Testis (tissue), 3 donors: ENCODE results near the gene TAF1D. TPM values are rescaled to one million over a fixed set of nuclear protein-coding genes. Genes with fewer than 3 reads are reported as not detected.

Experiments used
- DNase-seq: peaks from one replicate; pipeline ENCODE4 v3.0.0-alpha.2; 2019
- H3K27ac ChIP-seq, 2 donors: fragments of 200-600 bp; sonication (generic); one replicate each; pipeline ENCODE4 v1.5.1; 2019
- H3K27me3 ChIP-seq: fragments of 200-600 bp; sonication (generic); one replicate; pipeline ENCODE4 v1.5.1; 2019
- H3K36me3 ChIP-seq: fragments of 200-600 bp; sonication (generic); one replicate; pipeline ENCODE4 v1.5.1; 2017; ENCODE audit warnings: low read depth; ENCODE audit errors: missing control alignments
- H3K4me1 ChIP-seq: fragments of 200-600 bp; sonication (generic); one replicate; pipeline ENCODE4 v1.5.1; 2019
- H3K4me3 ChIP-seq, 2 donors: fragments of 200-600 bp; sonication (generic); one replicate each; pipeline ENCODE4 v1.5.1; 2017 to 2019
- H3K9me3 ChIP-seq: fragments of 200-600 bp; sonication (generic); one replicate; pipeline ENCODE4 v1.5.1; 2017
- CTCF ChIP-seq, 3 experiments: fragments of 450-650 bp in 2 of 3; fragments of 200-600 bp in 1 of 3; sonication (generic) in 1 of 3; IDR thresholded peaks; one replicate each; pipeline ENCODE4 v1.5.1; 2016 to 2019; ENCODE audit warnings: antibody characterized with exemption in 3 of 3, mild to moderate bottlenecking in 2 of 3, moderate library complexity in 1 of 3
- POLR2A ChIP-seq: fragments of 450-650 bp; IDR thresholded peaks from one replicate; pipeline ENCODE4 v1.6.1; 2017; ENCODE audit warnings: antibody characterized with exemption, mild to moderate bottlenecking, moderate library complexity
- WGBS, 2 donors: methylation state at CpG; one replicate each; pipeline ENCODE4 v1.1.5; 2018; 5-methylcytosine and 5-hydroxymethylcytosine counted together
- intact Hi-C: fragments of 100-400 bp; cut with DNase I; formaldehyde crosslinking; loops from one replicate; pipeline ENCODE4 v1.15.1; 2023; ENCODE audit warnings: low total_unique reads
- polyA plus RNA-seq: library from polyadenylated mRNA; stranded (reverse); fragments of 350-450 nt; fragmentation: Illumina TruSeq; extraction: RNeasy Lipid Tissue Mini Kit (QIAGEN cat#74804); gene quantifications from one replicate; pipeline ENCODE4 v1.2.3, GENCODE V29; 2014; ENCODE audit warnings: low read depth, low replicate concordance; ENCODE audit not compliant: insufficient read depth
- total RNA-seq, 2 donors: library from RNA; depleted of rRNA; stranded (reverse); fragments of >200 nt; gene quantifications; one replicate each; pipeline ENCODE4 v1.2.3, GENCODE V29; 2016

Gene TAF1D
- total and polyA plus RNA-seq, 3 donors from 2014 or later = 24.0 to 88.5 (median 70.3) TPM

GRCh38 chr11:93737904-93738612, 3.2 kb downstream of the TAF1D start:
- Histone ChIP-seq H3K27ac (no peak overlapping the region), H3K9me3 (no peaks in the 10 kb centered on the region), H3K36me3 (no peaks in the 10 kb centered on the region), H3K4me1 (peaks cover 13% of the 10 kb centered on the region), H3K27me3 (no peaks in the 10 kb centered on the region), H3K4me3 (no peak overlapping the region)
- WGBS, 2 donors = 70 to 72% methylated on average over 6 of the region's 6 CpGs
- no peak for DNase-seq
- intact Hi-C loops = no loop called here
- TF ChIP-seq CTCF (IDR thresholded peaks at IDR 0.05) = no peak
- no peak for TF ChIP-seq POLR2A

- no peak for DNase-seq
- Histone ChIP-seq H3K4me3 (no peak overlapping the region), H3K4me1 (peaks cover 3% of the 10 kb centered on the region), H3K9me3 (no peaks in the 10 kb centered on the region), H3K27ac (no peak overlapping the region), H3K36me3 (no peaks in the 10 kb centered on the region), H3K27me3 (no peaks in the 10 kb centered on the region)
- TF ChIP-seq CTCF (IDR thresholded peaks at IDR 0.05) = no peak
- no peak for TF ChIP-seq POLR2A
- intact Hi-C loops = no loop called here
Measured at GRCh38 chr11:93736129-93736528, 5.2 kb downstream of the TAF1D start.

- no peak for TF ChIP-seq POLR2A
- Histone ChIP-seq H3K36me3 (no peaks in the 10 kb centered on the region), H3K9me3 (no peaks in the 10 kb centered on the region), H3K4me1 (peaks cover 3% of the 10 kb centered on the region), H3K27ac (no peak overlapping the region), H3K4me3 (no peak overlapping the region), H3K27me3 (no peaks in the 10 kb centered on the region)
- no peak for DNase-seq
- 89 to 93% methylated on average over 1 of the region's 1 CpG for WGBS, 2 donors
- intact Hi-C loops = no loop called here
Measured at GRCh38 chr11:93735627-93736026, 5.7 kb downstream of the TAF1D start.

- no peaks in the 10 kb centered on the region for H3K27me3 ChIP-seq
- TF ChIP-seq CTCF (IDR thresholded peaks at IDR 0.05) = no peak
- TF ChIP-seq POLR2A = no peak
- 81 to 85% methylated on average over 1 of the region's 1 CpG for WGBS, 2 donors
- DNase-seq = no peak
- no peaks in the 10 kb centered on the region for H3K4me1 ChIP-seq
- H3K27ac ChIP-seq = no peak overlapping the region
- no peak overlapping the region for H3K4me3 ChIP-seq
- H3K36me3 ChIP-seq = no peaks in the 10 kb centered on the region
- intact Hi-C loops = no loop called here
- no peaks in the 10 kb centered on the region for H3K9me3 ChIP-seq
Measured at GRCh38 chr11:93734427-93735222, 6.7 kb downstream of the TAF1D start.

- Histone ChIP-seq H3K9me3 (no peaks in the 10 kb centered on the region), H3K4me1 (no peaks in the 10 kb centered on the region), H3K27me3 (no peaks in the 10 kb centered on the region), H3K27ac (no peak overlapping the region), H3K36me3 (no peaks in the 10 kb centered on the region), H3K4me3 (no peak overlapping the region)
- WGBS, 2 donors = 82 to 85% methylated on average over 6 of the region's 6 CpGs
- no peak for DNase-seq
- TF ChIP-seq CTCF (IDR thresholded peaks at IDR 0.05) (no peak), POLR2A (no peak)
- intact Hi-C loops = no loop called here
Measured at GRCh38 chr11:93733474-93733873, 7.8 kb downstream of the TAF1D start.
